Measurements from ENCODE around the gene ANKRD18B. TPM values are rescaled to one million over a fixed set of nuclear protein-coding genes. Genes with fewer than 3 reads are reported as not detected.
"Not testable (repeated sequence)": the region's sequence is repeated elsewhere in the genome, so short reads cannot be mapped to it uniquely, and the experiment has no call there.

Gene ANKRD18B
- total RNA-seq, 1 donor: not detected

GRCh38 chr9:33498387-33498786 is 25.7 kb upstream of the ANKRD18B start:
- H3K4me3 ChIP-seq (ENCODE audit: low read depth, low read length): no peak overlapping the region
- no peak for DNase-seq (ENCODE audit: low read depth)

GRCh38 chr9:33506626-33507370 is 17.3 kb upstream of the ANKRD18B start:
- H3K4me3 ChIP-seq (ENCODE audit: low read depth, low read length): peak overlapping the region; percentile 32
- TF ChIP-seq, protein P1, sequence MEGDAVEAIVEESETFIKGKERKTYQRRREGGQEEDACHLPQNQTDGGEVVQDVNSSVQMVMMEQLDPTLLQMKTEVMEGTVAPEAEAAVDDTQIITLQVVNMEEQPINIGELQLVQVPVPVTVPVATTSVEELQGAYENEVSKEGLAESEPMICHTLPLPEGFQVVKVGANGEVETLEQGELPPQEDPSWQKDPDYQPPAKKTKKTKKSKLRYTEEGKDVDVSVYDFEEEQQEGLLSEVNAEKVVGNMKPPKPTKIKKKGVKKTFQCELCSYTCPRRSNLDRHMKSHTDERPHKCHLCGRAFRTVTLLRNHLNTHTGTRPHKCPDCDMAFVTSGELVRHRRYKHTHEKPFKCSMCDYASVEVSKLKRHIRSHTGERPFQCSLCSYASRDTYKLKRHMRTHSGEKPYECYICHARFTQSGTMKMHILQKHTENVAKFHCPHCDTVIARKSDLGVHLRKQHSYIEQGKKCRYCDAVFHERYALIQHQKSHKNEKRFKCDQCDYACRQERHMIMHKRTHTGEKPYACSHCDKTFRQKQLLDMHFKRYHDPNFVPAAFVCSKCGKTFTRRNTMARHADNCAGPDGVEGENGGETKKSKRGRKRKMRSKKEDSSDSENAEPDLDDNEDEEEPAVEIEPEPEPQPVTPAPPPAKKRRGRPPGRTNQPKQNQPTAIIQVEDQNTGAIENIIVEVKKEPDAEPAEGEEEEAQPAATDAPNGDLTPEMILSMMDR (IDR thresholded peaks at IDR 0.05; ENCODE audit: insufficient read depth, low read depth, low read length): no peak
- DNase-seq (ENCODE audit: low read depth): peak; percentile 77

More at GRCh38 chr9:33498387-33498786, 25.7 kb upstream of the ANKRD18B start:
- TF ChIP-seq, protein P1 (IDR thresholded peaks at IDR 0.05; ENCODE audit: insufficient read depth, low read depth, low read length): peak; percentile 38

DNA sequence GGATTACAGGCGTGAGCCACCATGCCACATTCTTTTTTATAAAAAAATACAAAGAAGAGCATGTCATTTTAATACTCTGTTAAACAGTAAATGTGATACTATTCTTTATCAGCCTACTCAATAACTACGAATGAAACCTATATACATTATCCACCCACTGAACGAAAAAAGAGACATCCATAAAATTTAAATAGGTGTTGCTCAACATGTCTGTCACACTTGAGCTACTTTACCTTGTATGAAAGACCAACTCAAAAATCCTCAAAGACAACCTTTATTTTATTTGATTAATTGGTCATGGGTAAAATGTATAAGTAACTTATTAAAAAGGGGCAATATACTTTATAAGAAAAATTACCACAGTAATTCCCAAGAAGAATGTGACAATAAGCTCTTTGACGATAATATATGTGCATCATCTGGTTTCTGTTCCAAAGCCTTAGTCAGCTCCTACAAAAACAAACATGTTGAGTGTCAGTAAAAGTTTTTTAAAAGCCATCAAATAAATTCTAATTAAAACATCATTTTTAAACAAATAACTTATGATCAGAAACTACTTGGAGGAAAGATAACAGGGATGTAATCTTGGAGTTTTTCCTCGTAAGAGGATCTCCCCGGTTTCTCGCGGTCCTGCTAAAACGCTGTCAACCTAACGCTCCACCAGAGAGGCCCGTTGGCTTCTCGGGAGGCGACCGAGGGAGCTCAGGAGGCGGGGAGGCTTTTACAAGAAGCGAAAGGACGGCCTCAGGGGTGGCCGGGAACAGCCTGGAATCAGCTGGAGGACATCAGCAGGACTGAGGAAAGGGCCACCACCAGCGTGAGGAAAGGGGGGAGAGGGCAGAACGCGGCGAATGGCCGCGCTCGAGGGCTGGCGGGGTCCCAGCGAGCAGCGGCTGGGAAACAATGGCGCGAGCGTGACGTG is 13.5 kb upstream of the ANKRD18B start:
- TF ChIP-seq, protein P1 (IDR thresholded peaks at IDR 0.05; ENCODE audit: insufficient read depth, low read depth, low read length): no peak
- peak overlapping the region; percentile 67 for H3K4me3 ChIP-seq (ENCODE audit: low read depth, low read length)
- DNase-seq (ENCODE audit: low read depth): peak; percentile 64

GRCh38 chr9:33511184-33511517 is 12.9 kb upstream of the ANKRD18B start:
- H3K4me3 ChIP-seq (ENCODE audit: low read depth, low read length): peak overlapping the region; percentile 67
- DNase-seq (ENCODE audit: low read depth): not testable (repeated sequence)

DNA sequence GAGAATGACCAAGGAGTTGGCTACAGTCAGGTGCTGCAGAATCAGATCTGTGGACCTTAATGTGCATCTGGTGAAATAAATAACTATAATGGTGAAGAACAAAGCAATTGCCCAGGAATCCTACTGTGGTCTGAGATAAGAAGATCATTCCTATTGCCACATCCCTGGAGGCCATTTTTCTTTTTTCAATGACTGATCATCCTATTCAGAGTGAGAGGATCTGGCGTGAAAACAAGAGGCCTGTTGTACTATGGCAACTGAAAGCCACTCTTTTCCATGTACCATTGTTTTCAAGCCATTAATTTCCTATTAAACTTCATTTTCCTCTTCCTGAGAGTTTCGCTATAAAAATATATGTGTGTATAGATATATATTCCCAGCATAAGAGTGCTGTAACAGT is 11.5 kb upstream of the ANKRD18B start:
- DNase-seq (ENCODE audit: low read depth); H3K4me3 ChIP-seq (ENCODE audit: low read depth, low read length): not testable (repeated sequence)

GRCh38 chr9:33515342-33515995 is 8.6 kb upstream of the ANKRD18B start:
- not testable (repeated sequence) for DNase-seq (ENCODE audit: low read depth); H3K4me3 ChIP-seq (ENCODE audit: low read depth, low read length)

- not testable (repeated sequence) for H3K4me3 ChIP-seq (ENCODE audit: low read depth, low read length); DNase-seq (ENCODE audit: low read depth)
Measured at GRCh38 chr9:33516397-33516796, 7.7 kb upstream of the ANKRD18B start.

- peak; percentile 48 for DNase-seq (ENCODE audit: low read depth)
- TF ChIP-seq, protein P1 (IDR thresholded peaks at IDR 0.05; ENCODE audit: insufficient read depth, low read depth, low read length): peak; percentile 61
- H3K4me3 ChIP-seq (ENCODE audit: low read depth, low read length): no peak overlapping the region
Measured at GRCh38 chr9:33517373-33517772, 6.7 kb upstream of the ANKRD18B start.

GRCh38 chr9:33517934-33518577 is 6.0 kb upstream of the ANKRD18B start:
- DNase-seq (ENCODE audit: low read depth): peak; percentile 75
- H3K4me3 ChIP-seq (ENCODE audit: low read depth, low read length): not testable (repeated sequence)

- H3K4me3 ChIP-seq (ENCODE audit: low read depth, low read length): not testable (repeated sequence)
Measured at GRCh38 chr9:33521861-33522260, 2.2 kb upstream of the ANKRD18B start.

More at GRCh38 chr9:33521861-33522260, 2.2 kb upstream of the ANKRD18B start:
- DNase-seq (ENCODE audit: low read depth): not testable (repeated sequence)
